ENCODE measurements around the gene ADAMTSL3.

The ADAMTSL3 gene

GRCh38 chr15:83844742-83845141 is 190.8 kb downstream of the ADAMTSL3 start:
- no peak for DNase-seq
- in situ Hi-C loops (cut with HindIII; ENCODE audit: low pct_ligation_motif_present, low pct_unique_long_range_greater_than_20kb, low sequenced_read_pairs), result no loop called here

GRCh38 chr15:83845230-83845629 is 191.3 kb downstream of the ADAMTSL3 start:
- in situ Hi-C loops (cut with HindIII; ENCODE audit: low pct_ligation_motif_present, low pct_unique_long_range_greater_than_20kb, low sequenced_read_pairs), result no loop called here
- DNase-seq, result no peak

- in situ Hi-C loops (cut with HindIII; ENCODE audit: low pct_ligation_motif_present, low pct_unique_long_range_greater_than_20kb, low sequenced_read_pairs), result no loop called here
- no peak for DNase-seq
Observed at GRCh38 chr15:83846847-83847246, 192.9 kb downstream of the ADAMTSL3 start.

- peak; percentile 42 for DNase-seq
Observed at GRCh38 chr15:83848315-83849050, 194.6 kb downstream of the ADAMTSL3 start.

GRCh38 chr15:83850015-83850414 is 196.1 kb downstream of the ADAMTSL3 start:
- DNase-seq, result no peak
- in situ Hi-C loops (cut with HindIII; ENCODE audit: low pct_ligation_motif_present, low pct_unique_long_range_greater_than_20kb, low sequenced_read_pairs), result no loop called here

More at GRCh38 chr15:83848315-83849050, 194.6 kb downstream of the ADAMTSL3 start:
- in situ Hi-C loops (cut with HindIII; ENCODE audit: low pct_ligation_motif_present, low pct_unique_long_range_greater_than_20kb, low sequenced_read_pairs), result no loop called here

GRCh38 chr15:83850501-83851245 is 196.8 kb downstream of the ADAMTSL3 start:
- no peak for DNase-seq
- in situ Hi-C loops (cut with HindIII; ENCODE audit: low pct_ligation_motif_present, low pct_unique_long_range_greater_than_20kb, low sequenced_read_pairs), result no loop called here

- no peak for DNase-seq
- in situ Hi-C loops (cut with HindIII; ENCODE audit: low pct_ligation_motif_present, low pct_unique_long_range_greater_than_20kb, low sequenced_read_pairs), result no loop called here
Observed at GRCh38 chr15:83853232-83853631, 199.3 kb downstream of the ADAMTSL3 start.

- in situ Hi-C loops (cut with HindIII; ENCODE audit: low pct_ligation_motif_present, low pct_unique_long_range_greater_than_20kb, low sequenced_read_pairs), result no loop called here
Observed at GRCh38 chr15:83854321-83854720, 200.4 kb downstream of the ADAMTSL3 start.

GRCh38 chr15:83854950-83855707 is 201.2 kb downstream of the ADAMTSL3 start:
- no peak for DNase-seq
- in situ Hi-C loops (cut with HindIII; ENCODE audit: low pct_ligation_motif_present, low pct_unique_long_range_greater_than_20kb, low sequenced_read_pairs), result no loop called here

More at GRCh38 chr15:83854321-83854720, 200.4 kb downstream of the ADAMTSL3 start:
- no peak for DNase-seq

- in situ Hi-C loops (cut with HindIII; ENCODE audit: low pct_ligation_motif_present, low pct_unique_long_range_greater_than_20kb, low sequenced_read_pairs), result no loop called here
Observed at GRCh38 chr15:83855956-83856355, 202.0 kb downstream of the ADAMTSL3 start.

GRCh38 chr15:83858820-83859505 is 205.0 kb downstream of the ADAMTSL3 start:
- in situ Hi-C loops (cut with HindIII; ENCODE audit: low pct_ligation_motif_present, low pct_unique_long_range_greater_than_20kb, low sequenced_read_pairs), result no loop called here
- DNase-seq, result no peak

More at GRCh38 chr15:83855956-83856355, 202.0 kb downstream of the ADAMTSL3 start:
- DNase-seq, result no peak

- in situ Hi-C loops (cut with HindIII; ENCODE audit: low pct_ligation_motif_present, low pct_unique_long_range_greater_than_20kb, low sequenced_read_pairs), result no loop called here
- no peak for DNase-seq
Observed at GRCh38 chr15:83866692-83867091, 212.8 kb downstream of the ADAMTSL3 start.

- no peak for DNase-seq
- in situ Hi-C loops (cut with HindIII; ENCODE audit: low pct_ligation_motif_present, low pct_unique_long_range_greater_than_20kb, low sequenced_read_pairs), result no loop called here
Observed at GRCh38 chr15:83869341-83869740, 215.4 kb downstream of the ADAMTSL3 start.

GRCh38 chr15:83871808-83872559 is 218.1 kb downstream of the ADAMTSL3 start:
- peak; percentile 31 for DNase-seq
- in situ Hi-C loops (cut with HindIII; ENCODE audit: low pct_ligation_motif_present, low pct_unique_long_range_greater_than_20kb, low sequenced_read_pairs), result no loop called here

GRCh38 chr15:83873966-83874365 is 220.0 kb downstream of the ADAMTSL3 start:
- in situ Hi-C loops (cut with HindIII; ENCODE audit: low pct_ligation_motif_present, low pct_unique_long_range_greater_than_20kb, low sequenced_read_pairs), result no loop called here
- no peak for DNase-seq

GRCh38 chr15:83880529-83880928 is 226.6 kb downstream of the ADAMTSL3 start:
- no peak for DNase-seq
- in situ Hi-C loops (cut with HindIII; ENCODE audit: low pct_ligation_motif_present, low pct_unique_long_range_greater_than_20kb, low sequenced_read_pairs), result no loop called here

- in situ Hi-C loops (cut with HindIII; ENCODE audit: low pct_ligation_motif_present, low pct_unique_long_range_greater_than_20kb, low sequenced_read_pairs), result no loop called here
- DNase-seq, result no peak
Observed at GRCh38 chr15:83881156-83881555, 227.2 kb downstream of the ADAMTSL3 start.

GRCh38 chr15:83886321-83886720 is 232.4 kb downstream of the ADAMTSL3 start:
- DNase-seq, result no peak
- in situ Hi-C loops (cut with HindIII; ENCODE audit: low pct_ligation_motif_present, low pct_unique_long_range_greater_than_20kb, low sequenced_read_pairs), result no loop called here

Measured in ACHN (cell line).